GM18951 (cell line): ENCODE data around the gene TTLL9.

Experiments used
- POLR2A ChIP-seq: IDR thresholded peaks from 4 replicates; pipeline ENCODE4 v1.6.1; 2011; ENCODE audit warnings: mild to moderate bottlenecking; ENCODE audit not compliant: insufficient read length, insufficient read depth; ENCODE audit errors: extremely low read depth
- in situ Hi-C: fragments of 300-500 bp; cut with MboI; formaldehyde crosslinking; loops from one replicate; pipeline ENCODE4 v1.12.0; 2022; ENCODE audit warnings: low sequenced_read_pairs, mixed read lengths, inconsistent platforms; ENCODE audit not compliant: unreplicated experiment

Gene TTLL9, protein sequence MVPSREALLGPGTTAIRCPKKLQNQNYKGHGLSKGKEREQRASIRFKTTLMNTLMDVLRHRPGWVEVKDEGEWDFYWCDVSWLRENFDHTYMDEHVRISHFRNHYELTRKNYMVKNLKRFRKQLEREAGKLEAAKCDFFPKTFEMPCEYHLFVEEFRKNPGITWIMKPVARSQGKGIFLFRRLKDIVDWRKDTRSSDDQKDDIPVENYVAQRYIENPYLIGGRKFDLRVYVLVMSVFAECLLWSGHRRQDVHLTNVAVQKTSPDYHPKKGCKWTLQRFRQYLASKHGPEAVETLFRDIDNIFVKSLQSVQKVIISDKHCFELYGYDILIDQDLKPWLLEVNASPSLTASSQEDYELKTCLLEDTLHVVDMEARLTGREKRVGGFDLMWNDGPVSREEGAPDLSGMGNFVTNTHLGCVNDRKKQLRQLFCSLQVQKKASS

DNA sequence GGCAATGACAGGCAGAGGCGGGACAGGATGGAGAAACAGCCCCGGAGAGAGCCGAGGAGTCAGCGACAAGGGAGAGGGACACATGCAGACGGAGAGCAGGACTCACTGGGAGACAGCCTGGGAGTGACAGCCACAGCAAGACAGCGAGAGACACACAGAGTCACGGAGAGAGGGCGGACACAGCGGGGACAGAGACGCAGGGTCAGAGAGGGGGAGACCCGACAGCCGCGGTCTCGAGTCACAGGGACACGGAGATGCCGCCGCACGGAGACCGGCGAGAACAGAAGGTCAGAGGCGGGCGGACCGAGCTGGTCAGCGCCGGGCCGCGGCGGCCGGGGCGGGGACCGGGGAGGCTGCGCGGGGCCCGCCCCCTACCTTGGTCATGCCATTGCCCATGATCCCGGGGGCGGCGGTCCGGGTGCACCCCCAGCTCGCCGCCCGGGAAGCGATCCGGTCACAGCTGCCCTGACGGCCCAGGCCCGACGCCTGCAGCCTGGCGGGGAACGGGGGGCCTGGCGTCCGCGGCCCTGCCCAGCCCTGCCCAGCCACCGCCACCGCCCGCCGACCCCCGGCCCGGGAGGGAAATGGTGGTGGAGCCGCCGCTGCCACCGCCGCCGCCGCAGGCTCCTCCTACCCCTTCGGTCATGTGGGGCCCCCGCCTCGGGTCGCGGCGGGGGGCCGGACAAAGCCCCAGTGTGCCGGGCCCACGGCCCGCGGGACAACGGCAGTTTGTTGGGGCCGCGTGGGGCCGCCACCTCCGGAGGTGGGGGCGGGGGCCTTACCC lies at the start of gene TTLL9, which contains the start of gene DUSP15:
Gene TTLL9, plus strand, starts transcription at position 693 of the 784 bp plus-strand sequence. CDS start 493 bp downstream, outside the sequence.
Gene DUSP15, minus strand, starts transcription at position 586 of the 784 bp plus-strand sequence. Its CDS starts 190 bp downstream, at position 396.
- TF ChIP-seq POLR2A, result no peak
- in situ Hi-C loops, result no loop called here

DNA sequence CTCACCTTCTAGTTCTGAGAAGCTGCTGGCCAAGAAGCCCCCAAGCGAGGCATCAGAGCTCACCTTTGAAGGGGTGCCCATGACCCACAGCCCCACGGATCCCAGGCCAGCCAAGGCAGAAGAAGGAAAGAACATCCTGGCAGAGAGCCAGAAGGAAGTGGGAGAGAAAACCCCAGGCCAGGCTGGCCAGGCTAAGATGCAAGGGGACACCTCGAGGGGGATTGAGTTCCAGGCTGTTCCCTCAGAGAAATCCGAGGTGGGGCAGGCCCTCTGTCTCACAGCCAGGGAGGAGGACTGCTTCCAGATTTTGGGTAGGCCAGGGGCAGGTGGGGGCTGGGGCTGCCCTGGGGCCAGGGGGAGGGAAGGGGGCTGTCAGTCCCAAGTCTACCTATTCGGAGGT lies 49.0 kb upstream of the TTLL9 start:
- no peak for TF ChIP-seq POLR2A
- in situ Hi-C loops, result loop anchor here (10.0 kb wide), 1 partner anchor 273 kb away; no protein-coding TSS in a partner anchor

- in situ Hi-C loops, result loop anchor here (10.0 kb wide), 1 partner anchor 272 kb away; no protein-coding TSS in a partner anchor
- no peak for TF ChIP-seq POLR2A
Measured at GRCh38 chr20:31822421-31823330, 47.8 kb upstream of the TTLL9 start.

DNA sequence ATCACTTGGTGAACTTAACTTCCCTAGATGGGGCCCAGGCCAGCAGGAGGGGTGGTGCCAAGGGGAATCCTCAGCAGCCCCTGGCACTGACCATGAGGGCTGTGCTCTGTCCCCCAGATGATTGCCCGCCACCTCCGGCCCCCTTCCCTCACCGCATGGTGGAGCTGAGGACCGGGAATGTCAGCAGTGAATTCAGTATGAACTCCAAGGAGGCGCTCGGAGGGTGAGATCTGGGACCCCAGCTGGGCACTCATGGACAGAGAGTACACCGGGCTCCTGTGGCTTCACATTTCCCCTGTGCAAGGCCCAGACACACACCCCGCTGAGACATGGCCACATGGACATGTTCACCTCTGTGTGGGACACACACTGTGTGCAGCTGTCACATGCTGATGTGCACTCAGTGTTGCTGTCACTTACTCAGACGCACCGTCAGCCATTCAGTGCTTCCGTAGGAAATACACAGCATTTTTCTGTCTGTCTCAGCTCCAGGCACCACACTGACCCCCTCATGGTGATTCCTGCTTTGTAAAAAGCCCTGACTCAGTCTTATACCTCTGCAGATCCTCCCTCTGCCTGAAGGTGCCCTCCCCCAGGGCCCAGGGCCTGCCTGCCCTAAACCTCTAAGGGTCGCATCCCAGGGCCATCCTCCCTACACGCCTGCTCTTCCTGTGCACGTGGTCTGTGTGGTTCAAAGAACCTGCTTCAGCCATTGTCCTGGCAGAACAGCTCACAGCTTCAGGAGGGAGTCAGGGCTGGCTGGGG lies 46.9 kb upstream of the TTLL9 start:
- in situ Hi-C loops, result loop anchor here (10.0 kb wide), 1 partner anchor 271 kb away; no protein-coding TSS in a partner anchor
- TF ChIP-seq POLR2A, result no peak

DNA sequence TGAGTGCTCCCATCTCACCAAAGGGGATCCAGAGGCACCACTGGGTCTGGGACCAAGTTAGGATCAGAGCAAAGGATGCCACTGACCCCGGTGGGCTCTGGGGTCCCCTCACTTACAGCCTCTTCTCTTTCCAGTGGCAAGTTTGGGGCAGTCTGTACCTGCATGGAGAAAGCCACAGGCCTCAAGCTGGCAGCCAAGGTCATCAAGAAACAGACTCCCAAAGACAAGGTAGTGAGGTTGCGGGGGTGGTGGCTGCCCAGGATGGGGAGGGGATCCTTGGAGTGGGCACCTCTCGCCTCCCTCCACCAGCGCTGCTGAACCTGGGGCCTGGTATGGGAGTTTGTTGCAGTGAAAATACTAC lies 46.3 kb upstream of the TTLL9 start:
- no peak for TF ChIP-seq POLR2A
- in situ Hi-C loops, result loop anchor here (10.0 kb wide), 1 partner anchor 271 kb away; no protein-coding TSS in a partner anchor

- in situ Hi-C loops, result loop anchor here (10.0 kb wide), 1 partner anchor 270 kb away; no protein-coding TSS in a partner anchor
- no peak for TF ChIP-seq POLR2A
Measured at GRCh38 chr20:31824554-31825313, 45.7 kb upstream of the TTLL9 start.

- TF ChIP-seq POLR2A, result no peak
- in situ Hi-C loops, result loop anchor here (10.0 kb wide), 1 partner anchor 269 kb away; no protein-coding TSS in a partner anchor
Measured at GRCh38 chr20:31826074-31826473, 44.4 kb upstream of the TTLL9 start.

DNA sequence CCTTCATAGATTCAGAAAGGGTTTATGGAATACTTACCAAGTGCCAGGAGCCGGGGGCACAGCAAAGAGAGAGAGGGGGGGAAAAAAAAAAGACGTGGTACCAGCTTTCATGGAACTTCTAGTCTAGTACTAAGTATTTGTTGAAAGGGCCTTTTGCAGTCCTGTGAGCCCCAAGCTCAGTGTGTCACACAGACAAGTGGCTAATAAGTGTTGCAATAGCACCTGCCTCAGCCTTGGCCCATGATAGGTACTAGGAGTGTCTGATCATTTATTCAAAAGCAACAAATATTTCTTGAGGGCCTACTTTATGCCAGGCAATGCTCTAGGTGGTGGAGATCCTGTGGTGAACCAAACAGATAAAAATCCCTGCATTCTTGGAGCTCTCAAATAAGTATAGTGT lies 43.4 kb upstream of the TTLL9 start:
- no peak for TF ChIP-seq POLR2A
- in situ Hi-C loops, result loop anchor here (10.0 kb wide), 1 partner anchor 268 kb away; no protein-coding TSS in a partner anchor

- in situ Hi-C loops, result loop anchor here (10.0 kb wide), 1 partner anchor 267 kb away; no protein-coding TSS in a partner anchor
Measured at GRCh38 chr20:31828016-31828415, 42.4 kb upstream of the TTLL9 start.

DNA sequence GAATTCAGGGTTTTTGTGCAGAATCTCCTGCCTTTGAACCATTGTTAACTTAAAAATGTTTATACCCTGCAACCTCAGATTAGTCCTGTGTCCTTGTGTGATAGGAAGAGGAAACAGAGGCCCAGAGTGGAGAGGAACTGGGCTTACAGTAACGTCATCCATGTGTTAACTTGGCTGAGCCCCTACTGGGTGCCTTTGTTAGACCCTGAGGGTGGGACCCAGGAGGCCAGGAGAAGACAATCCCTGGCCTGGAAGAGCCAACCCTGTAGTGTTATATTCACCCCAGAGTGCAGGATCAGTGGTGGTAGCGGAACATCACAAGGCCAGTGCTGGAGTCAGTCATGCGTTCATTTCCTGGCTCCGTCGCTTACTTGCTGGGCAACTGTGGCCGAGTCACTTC lies 40.7 kb upstream of the TTLL9 start:
- in situ Hi-C loops, result loop anchor here (10.0 kb wide), 1 partner anchor 265 kb away; no protein-coding TSS in a partner anchor
- TF ChIP-seq POLR2A, result no peak

GRCh38 chr20:31830406-31830981 lies 39.9 kb upstream of the TTLL9 start:
- in situ Hi-C loops, result no loop called here
- no peak for TF ChIP-seq POLR2A
